Fibroblast of the conjunctiva (primary cell): Measurements from ENCODE around the gene TLE2.
"Not testable (repeated sequence)": the region's sequence is repeated elsewhere in the genome, so short reads cannot be mapped to it uniquely, and the experiment has no call there.

Experiments
- DNase-seq: peaks from one replicate; pipeline ENCODE4 v3.0.0-alpha.2; 2010; ENCODE audit warnings: low read depth

Gene TLE2

GRCh38 chr19:3012621-3013262 is 16.3 kb downstream of the TLE2 start:
- no peak for DNase-seq

GRCh38 chr19:3012059-3012458 is 17.0 kb downstream of the TLE2 start:
- not testable (repeated sequence) for DNase-seq

- no peak for DNase-seq
Observed at GRCh38 chr19:3010871-3011270, 18.2 kb downstream of the TLE2 start.

GRCh38 chr19:3008994-3009393 is 20.1 kb downstream of the TLE2 start:
- DNase-seq = no peak

- no peak for DNase-seq
Observed at GRCh38 chr19:3007975-3008374, 21.1 kb downstream of the TLE2 start.

GRCh38 chr19:3006075-3006767 is 22.9 kb downstream of the TLE2 start:
- DNase-seq = no peak

GRCh38 chr19:3005345-3005744 is 23.7 kb downstream of the TLE2 start:
- DNase-seq = no peak

- no peak for DNase-seq
Observed at GRCh38 chr19:3004522-3004921, 24.6 kb downstream of the TLE2 start.

GRCh38 chr19:3003046-3003445 is 26.0 kb downstream of the TLE2 start:
- DNase-seq = no peak

- DNase-seq = no peak
Observed at GRCh38 chr19:3001235-3001800, 27.8 kb downstream of the TLE2 start.

- DNase-seq = no peak
Observed at GRCh38 chr19:2998642-2999041, 30.4 kb downstream of the TLE2 start.

GRCh38 chr19:2997720-2998119 is 31.4 kb downstream of the TLE2 start:
- no peak for DNase-seq

- no peak for DNase-seq
Observed at GRCh38 chr19:2994588-2995131, 34.4 kb downstream of the TLE2 start.

- no peak for DNase-seq
Observed at GRCh38 chr19:2993579-2993978, 35.5 kb downstream of the TLE2 start.

GRCh38 chr19:2992958-2993357 is 36.1 kb downstream of the TLE2 start:
- no peak for DNase-seq

- not testable (repeated sequence) for DNase-seq
Observed at GRCh38 chr19:2992333-2992732, 36.7 kb downstream of the TLE2 start.

GRCh38 chr19:2989236-2989946 is 39.7 kb downstream of the TLE2 start:
- DNase-seq = no peak

- DNase-seq = no peak
Observed at GRCh38 chr19:2988568-2988967, 40.5 kb downstream of the TLE2 start.

GRCh38 chr19:2987797-2988196 is 41.3 kb downstream of the TLE2 start:
- DNase-seq = no peak

GRCh38 chr19:2986951-2987524 is 42.0 kb downstream of the TLE2 start:
- DNase-seq = no peak

- no peak for DNase-seq
Observed at GRCh38 chr19:2984215-2984528, 44.9 kb downstream of the TLE2 start.
